Raji (cell line): ENCODE measurements around the gene CEPT1.

Source experiments
- POLR2A ChIP-seq: IDR thresholded peaks from 2 replicates; pipeline ENCODE4 v1.6.1; 2011; ENCODE audit warnings: low read depth, low read length, control low read depth; ENCODE audit not compliant: insufficient read depth

CEPT1 gene

DNA sequence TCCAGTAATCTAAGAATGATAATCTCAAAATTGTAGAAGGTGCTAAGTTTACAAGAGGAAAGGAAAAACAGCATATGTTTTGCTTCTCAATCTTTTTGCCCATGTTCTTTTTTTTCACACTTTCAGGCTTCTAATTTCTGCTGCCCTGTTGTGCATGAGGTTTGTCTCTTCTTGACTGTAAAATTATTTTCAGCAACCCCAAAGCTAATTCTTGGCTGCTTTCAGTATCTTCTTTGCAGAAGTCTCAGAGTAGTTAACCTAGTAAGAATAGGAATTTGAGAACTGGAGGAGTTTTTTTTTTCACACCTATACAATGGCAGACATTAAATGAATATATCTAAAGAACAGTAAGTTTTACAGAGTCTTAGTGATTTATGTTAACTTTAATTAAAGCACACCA lies 34.0 kb downstream of the CEPT1 start:
- TF ChIP-seq POLR2A, result no peak

DNA sequence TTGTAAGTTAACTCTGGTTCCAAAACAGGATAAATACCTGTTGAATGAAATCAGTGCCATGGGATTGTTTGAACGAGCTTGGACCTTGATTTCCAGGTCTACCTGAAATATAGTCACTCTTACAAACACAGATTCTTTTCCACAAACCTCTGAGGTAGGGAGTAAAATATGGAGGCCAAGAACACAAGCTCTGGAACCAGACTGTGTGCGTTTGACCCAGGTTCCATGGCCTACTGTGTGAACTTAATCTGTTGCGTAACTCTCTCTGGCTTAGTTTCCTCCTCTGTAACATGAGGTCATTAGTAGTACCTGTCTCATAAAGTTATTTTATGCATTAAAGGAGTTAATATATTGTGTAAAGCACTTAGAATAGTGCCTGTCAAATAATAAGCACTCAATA lies 35.3 kb downstream of the CEPT1 start:
- no peak for TF ChIP-seq POLR2A

DNA sequence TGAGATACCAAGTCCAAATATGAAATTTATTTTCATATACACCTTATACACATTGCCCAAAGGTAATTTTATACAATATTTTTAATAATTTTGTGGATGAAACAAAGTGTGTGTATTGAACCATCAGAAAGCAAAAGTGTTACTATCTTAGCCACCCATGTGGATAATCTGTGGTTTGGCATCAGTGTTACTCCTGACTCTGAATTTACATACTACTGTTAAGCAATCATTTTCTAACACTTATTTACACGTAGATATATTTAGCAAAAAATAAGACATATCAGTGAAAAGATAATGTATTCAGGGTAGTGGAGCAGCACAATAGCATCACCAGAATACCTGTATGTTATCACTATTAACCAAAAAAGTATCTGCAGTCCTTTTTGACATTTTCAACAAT lies 36.7 kb downstream of the CEPT1 start:
- no peak for TF ChIP-seq POLR2A

DNA sequence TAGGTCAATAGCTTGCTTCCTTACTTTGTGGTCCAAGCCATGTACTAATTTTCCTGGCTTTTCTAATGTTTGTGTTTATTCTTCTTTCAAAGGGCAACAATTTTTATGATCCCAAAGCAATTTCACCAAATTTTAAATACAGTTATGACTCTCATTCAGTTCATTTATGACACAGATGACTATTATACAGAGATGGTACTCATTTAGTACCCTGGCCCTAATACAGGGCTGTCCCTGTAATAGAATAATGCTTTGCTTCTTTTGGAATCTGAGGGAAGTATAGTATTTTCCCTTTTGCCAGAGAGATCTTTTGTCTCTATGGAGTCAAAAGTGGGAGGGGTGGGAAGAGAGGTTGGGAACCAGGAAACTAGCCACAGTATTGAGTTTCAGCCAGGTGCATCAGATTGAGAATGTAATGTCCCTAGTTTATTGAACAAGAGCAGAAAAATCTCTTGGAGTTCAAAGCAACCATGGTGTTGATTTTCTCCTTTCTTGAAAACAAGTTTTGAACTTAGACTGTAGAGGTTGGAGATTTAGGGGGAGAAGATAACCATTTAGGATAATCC lies 40.0 kb downstream of the CEPT1 start:
- TF ChIP-seq POLR2A, result no peak

DNA sequence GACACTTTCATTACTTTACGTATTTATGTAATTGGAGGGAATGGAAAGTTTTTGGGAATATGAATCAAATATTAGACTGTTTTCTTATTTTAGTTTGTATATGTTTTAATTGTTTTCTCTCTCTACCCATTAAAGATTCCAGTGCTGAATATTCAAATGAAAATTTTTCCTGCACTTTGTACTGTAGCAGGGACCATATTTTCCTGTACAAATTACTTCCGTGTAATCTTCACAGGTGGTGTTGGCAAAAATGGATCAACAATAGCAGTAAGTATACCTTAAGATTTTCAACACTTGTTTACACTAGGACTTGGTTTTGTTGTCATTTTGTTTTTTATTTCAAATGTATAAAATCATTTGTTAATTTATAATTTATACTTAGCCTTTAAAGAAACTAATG lies 42.0 kb downstream of the CEPT1 start:
- no peak for TF ChIP-seq POLR2A

DNA sequence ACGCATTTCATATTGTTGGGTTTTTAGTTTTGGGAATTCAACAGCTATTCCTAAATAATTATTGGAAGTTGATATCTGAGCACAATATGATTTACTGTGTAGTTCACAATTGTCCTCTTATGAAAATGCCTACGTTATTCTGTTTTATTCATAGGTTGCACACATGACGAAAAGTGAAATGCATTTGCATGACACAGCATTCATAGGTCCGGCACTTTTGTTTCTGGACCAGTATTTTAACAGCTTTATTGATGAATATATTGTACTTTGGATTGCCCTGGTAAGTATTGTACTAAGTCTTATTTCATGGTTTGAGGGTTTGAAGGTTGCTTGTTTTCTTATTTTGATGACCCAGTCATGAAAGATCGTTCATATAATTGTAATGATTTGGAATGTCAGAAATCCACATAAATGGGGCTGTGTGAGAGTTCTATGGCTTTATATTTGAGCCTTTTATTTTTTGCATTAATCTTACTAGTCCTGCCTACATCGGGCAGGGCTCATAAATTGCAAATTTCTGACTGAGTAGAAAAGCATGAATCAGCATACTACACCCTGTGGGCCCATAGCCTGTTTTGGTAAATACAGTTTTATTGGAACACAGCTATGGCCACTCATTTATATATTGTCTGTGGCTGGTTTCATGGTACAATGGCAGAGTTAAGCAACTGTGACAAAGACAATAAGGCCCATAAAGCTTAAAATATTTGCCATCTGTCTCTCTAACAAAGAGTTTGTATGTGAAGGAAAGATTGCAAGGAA lies 43.5 kb downstream of the CEPT1 start:
- no peak for TF ChIP-seq POLR2A

DNA sequence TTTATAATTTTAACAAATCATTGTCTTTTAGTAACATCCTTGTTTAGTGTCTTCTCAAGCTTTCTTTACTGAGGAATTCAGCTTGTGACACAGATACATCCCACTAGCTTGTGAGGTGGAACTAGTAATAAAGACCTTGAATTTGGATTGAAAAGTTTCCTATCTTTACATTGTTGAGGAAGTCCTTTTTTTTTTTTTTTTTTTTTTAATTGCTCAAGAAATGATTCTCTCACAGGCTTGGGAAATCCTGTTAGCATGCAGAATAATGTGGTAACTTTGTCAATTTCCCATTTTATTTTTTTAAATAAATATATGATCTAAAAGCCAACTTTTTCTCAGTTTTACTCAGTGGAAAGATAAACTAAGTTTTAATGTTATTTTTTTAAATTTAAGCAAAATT lies 44.6 kb downstream of the CEPT1 start:
- TF ChIP-seq POLR2A, result no peak

DNA sequence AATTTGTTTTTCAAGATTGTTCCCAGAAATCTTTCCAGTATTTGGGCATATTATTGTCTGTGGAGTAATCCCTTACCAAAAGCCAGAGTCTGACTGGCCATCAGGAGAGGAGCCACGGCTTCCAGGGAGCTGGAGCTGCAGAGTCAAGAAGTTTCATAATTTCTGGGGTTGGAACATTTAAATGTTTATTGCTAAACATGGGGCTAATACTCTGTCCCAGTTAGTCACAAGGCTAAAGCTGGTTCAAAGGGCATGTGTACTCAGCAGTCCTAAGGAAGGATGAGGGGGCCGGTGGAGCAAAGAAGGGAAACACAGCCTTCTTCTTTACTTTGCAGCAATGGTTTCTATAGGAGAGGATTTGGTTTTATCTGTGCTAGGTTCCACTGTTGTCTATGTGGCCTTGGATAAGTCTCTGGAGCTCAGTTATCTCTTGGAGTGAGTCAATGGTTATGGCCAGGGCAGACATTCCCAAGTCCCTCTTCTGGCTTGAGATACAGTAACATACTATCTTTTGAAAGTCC lies 51.0 kb downstream of the CEPT1 start:
- no peak for TF ChIP-seq POLR2A

DNA sequence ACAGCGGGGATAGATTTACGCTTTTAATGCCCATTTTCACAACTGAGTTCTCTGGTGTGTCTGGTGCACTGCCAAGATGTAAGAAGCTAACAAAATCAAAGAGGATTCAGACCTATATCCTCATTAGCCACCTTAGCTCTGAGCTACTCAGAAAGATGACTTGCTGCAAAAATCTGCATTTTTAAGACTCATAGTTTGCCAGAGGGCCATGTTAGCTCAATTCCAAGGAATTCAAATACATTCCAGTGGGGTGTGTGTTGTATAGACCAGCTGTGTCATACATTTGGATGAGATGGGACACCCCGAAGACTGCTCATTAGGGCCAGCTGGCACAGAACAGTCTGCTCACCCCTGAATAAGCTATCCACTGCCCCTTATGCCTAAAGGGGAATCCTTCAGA lies 51.5 kb downstream of the CEPT1 start:
- TF ChIP-seq POLR2A, result no peak

DNA sequence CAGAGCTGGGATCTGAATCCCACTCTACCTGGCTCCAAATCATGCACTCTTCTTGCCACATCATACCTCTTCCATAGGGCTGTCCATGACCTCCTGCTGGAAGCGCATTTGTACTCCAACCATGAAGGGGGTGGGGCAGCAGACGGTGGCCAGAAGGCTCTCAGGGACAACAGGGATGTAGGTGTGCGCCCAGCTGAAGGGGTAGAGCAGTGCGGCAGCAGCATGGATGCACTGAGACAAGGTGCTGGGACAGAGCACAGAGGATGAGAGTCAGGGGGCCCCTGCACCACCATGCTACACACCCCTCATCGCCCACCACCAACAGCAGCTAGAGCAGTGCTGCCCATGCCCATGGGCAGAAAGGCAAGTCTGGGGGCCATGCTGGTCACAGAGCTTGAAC lies 52.1 kb downstream of the CEPT1 start:
- no peak for TF ChIP-seq POLR2A

DNA sequence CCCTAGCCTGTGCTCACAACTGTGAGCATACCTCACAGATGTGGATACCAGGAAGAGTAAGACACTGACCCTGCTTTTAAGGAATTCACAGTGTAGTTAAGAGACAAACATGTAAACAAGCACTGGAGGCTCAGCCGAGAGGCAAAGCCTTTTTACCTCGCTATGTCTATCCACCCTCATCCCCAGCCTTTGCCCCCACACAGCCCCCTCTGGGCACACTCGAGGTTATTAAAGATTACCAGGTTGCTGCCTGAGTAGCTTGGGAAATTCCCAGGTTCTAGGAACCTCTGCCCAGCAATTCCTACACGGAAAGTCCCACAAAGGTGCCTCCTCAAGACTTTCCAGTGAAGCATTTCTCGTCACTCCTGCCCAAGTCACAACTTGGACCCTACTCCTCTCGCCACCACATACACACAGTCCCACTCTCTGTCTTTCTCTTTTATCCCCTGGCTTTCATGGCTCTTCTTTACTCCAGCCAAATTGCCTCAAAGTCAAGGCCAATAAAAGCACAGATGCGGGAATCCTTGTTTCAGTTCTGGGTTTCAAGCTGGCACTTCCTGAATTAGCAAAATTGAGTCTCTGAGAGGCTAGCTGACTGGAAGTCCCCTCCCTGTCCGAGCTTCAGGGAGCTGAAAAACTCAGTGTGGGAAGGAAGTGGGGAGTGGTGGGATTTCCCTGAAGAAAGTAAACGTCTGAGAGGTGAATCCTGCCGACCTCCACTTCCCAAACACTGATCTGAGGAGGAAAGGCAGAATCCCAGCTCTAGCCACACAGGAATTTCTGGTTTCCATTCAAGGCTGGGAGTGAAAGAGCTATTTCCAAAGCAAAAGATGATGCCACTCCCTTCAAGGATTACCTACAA lies 52.9 kb downstream of the CEPT1 start:
- TF ChIP-seq POLR2A, result no peak

DNA sequence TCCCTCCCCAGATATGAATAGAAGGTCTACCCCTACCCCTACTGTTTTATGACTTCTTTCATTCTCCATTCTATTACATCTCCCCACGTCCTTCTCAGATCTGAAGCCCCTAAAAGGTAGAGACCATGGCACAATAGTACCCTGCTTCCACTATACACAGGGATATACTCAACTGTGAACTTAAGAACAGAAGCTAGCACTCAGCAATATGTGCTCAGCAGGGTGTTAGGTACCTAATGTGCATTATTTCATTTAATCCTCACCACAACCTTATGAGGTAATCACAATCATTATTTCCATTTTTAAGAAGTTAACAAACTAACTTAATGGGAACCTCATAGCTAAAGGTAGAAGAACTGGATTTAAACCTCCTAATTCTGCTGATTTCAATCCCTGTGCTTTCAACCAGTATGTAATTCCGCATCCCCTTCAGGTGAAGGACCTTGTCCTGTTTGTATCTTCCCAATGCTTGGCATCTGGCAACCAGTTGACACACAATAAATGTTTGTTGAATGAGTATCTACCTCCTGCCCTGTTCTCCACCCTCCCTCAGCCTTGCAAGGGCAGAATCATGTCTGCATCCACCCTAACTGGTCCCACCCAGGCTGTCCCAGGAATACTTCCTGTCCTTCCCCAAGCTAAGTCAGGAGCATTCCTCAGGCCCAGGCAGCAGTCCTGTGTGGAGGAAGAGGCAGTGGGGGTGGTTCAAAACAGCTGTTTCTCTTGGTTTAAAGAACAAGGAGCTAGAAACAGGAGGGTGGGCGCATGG lies 53.9 kb downstream of the CEPT1 start:
- no peak for TF ChIP-seq POLR2A

DNA sequence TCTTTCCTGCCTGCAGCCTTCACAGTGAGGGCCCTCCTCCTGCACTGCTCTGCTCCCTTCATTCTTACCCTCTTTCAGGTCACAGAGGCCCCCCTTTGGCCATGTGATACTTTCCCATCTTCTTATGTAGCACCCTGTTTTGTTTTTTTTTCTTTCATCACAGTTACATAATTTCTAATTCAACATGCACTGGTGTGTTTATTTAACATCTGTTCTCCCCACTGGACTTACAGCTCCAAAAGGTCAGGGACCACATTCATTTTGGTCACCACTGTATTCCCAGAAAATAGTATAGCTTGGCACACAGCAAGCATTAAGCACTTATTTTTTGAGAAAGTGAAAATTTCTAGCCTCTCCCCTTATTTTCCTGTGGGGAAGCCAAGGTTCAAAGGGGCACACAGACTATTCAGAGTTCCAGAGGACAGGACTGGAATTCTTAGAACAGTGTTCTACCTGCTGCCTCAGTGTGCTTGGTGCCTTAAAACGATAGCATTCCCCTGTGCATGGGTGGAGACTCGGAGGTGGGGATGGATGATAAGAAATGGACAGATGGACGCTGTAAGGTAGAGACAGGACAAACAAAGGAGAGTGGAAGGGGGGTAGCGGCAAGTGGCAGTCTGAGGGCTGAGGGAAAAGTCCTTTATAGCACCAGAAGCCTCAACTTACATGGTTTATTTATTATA lies 55.1 kb downstream of the CEPT1 start:
- TF ChIP-seq POLR2A, result no peak

DNA sequence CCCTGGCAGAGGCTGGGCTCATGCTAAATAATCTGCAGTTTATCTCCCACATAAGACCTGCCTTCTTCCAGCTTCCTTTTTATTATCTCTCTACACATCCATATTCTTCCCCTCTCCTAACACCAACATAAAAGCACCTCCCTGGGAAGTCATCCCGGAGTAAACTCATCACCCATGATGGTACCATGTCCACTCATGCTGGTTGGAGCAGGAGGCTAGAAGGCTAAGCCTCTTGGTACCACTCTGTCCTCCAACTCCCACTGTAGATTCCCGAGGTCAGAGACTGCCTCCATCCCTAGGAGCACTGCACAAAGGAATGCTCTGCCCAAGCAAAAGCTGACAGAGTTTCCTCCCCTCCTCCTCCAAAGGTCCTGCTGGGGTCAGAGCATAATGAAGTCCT lies 56.2 kb downstream of the CEPT1 start:
- TF ChIP-seq POLR2A, result no peak
